ENCODE data around the gene SERINC5. TPM values are rescaled to one million over a fixed set of nuclear protein-coding genes. Genes with fewer than 3 reads are reported as not detected.

SERINC5 gene
- total RNA-seq, 6 experiments from 2014 or later, result 16.4 to 28.1 (median 19.9) TPM

DNA sequence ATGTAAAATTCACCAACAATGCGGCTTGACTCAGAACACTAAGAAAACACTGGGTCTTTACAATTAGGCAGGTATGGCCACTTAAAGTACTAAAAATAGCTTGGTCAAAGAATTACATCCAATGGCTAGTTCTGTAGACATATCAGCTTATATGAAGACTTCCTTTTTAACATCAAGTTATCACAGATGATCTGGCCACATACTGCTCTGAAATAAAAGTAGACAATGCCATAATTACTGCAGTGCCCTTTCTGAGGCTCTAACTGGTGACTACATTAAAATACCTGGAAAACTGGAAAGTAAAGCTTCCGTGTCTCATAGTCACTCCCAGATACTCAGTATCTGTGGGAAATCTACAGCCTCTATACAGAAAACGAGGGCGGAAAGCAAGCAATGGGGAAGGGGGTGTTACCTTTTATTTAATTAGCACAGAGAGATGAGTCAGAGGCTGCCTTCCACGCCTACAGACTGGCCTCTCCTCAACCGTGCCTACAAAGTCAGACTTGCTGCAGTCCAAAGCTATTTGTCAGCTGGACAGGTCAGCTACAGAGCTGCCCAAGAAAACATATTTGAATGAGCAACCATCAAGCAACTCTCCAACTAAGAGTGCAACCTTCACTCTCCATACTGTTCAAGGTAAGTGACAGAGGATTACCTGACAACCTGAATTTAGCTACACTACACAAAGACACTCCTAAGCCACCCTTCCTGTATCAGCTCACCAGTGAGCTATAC is 8.7 kb downstream of the SERINC5 start:
- Mint-ChIP-seq H3K27me3 (ENCODE audit: insufficient read depth) (peaks cover 1% of the 10 kb centered on the region; the same call in 1 of the 2 replicates), H3K36me3 (ENCODE audit: low read depth) (peaks cover 13% of the 10 kb centered on the region), H3K27ac (peak overlapping the region; percentile 94), H3K4me3 (peak overlapping the region; percentile 82), H3K4me1 (ENCODE audit: low read depth) (peaks cover 43% of the 10 kb centered on the region), H3K9me3 (peaks cover 12% of the 10 kb centered on the region)
- peak; percentile 94 for DNase-seq
- TF ChIP-seq, protein P1, sequence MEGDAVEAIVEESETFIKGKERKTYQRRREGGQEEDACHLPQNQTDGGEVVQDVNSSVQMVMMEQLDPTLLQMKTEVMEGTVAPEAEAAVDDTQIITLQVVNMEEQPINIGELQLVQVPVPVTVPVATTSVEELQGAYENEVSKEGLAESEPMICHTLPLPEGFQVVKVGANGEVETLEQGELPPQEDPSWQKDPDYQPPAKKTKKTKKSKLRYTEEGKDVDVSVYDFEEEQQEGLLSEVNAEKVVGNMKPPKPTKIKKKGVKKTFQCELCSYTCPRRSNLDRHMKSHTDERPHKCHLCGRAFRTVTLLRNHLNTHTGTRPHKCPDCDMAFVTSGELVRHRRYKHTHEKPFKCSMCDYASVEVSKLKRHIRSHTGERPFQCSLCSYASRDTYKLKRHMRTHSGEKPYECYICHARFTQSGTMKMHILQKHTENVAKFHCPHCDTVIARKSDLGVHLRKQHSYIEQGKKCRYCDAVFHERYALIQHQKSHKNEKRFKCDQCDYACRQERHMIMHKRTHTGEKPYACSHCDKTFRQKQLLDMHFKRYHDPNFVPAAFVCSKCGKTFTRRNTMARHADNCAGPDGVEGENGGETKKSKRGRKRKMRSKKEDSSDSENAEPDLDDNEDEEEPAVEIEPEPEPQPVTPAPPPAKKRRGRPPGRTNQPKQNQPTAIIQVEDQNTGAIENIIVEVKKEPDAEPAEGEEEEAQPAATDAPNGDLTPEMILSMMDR (IDR thresholded peaks at IDR 0.05), result no peak

- TF ChIP-seq, protein P1 (IDR thresholded peaks at IDR 0.05), result no peak
- H3K4me1 Mint-ChIP-seq (ENCODE audit: low read depth), result peaks cover 43% of the 10 kb centered on the region
- H3K4me3 Mint-ChIP-seq, result peak overlapping the region; percentile 82
- peaks cover 22% of the 10 kb centered on the region for H3K36me3 Mint-ChIP-seq (ENCODE audit: low read depth)
- peak overlapping the region; percentile 94 for H3K27ac Mint-ChIP-seq
- H3K27me3 Mint-ChIP-seq (ENCODE audit: insufficient read depth), result no peaks in the 10 kb centered on the region; the same call in 1 of the 2 replicates
- DNase-seq, result peak; percentile 16
- H3K9me3 Mint-ChIP-seq, result peaks cover 22% of the 10 kb centered on the region
Measured at GRCh38 chr5:80246001-80246758, 9.7 kb downstream of the SERINC5 start.

DNA sequence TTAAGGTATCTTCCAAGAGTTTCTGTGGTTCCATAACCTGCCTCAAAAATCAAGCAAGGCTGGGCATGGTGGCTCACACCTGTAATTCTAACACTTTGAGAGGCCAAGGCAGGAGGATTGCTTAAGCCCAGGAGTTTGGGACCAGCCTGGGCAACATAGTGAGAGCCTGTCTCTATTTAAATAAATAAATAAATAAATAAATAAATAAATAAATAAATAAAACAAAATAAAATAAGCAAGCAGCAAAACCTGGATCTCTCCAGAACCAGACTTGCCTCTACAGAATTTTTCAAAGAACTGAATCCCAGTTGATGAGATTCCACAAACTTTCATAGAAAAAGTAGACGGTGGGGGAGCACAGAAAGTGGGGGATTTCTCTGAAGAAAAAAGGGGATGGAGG is 12.3 kb downstream of the SERINC5 start:
- H3K9me3 Mint-ChIP-seq, result peaks cover 23% of the 10 kb centered on the region
- no peak for DNase-seq
- TF ChIP-seq, protein P1 (IDR thresholded peaks at IDR 0.05), result no peak

DNA sequence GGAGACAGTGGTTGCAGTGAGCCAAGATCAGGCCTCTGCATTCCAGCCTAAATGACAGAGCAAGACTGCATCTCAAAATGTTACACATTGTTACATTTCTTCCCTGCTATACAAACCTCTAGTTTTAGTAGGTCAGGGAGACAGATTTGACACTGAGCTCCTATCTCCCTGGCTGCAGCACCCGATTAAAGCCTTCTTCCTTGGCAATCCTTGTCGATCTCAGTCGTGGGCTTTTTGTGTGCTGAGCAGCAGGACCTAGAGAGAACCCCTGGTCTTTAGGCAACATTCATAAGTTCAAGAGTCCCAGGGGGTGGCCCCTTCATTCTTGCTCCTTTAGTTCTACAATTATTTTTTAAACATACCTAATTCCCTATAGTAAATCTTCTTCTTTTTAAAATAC is 13.0 kb downstream of the SERINC5 start:
- DNase-seq, result no peak
- H3K4me1 Mint-ChIP-seq (ENCODE audit: low read depth), result peaks cover 51% of the 10 kb centered on the region
- H3K27me3 Mint-ChIP-seq (ENCODE audit: insufficient read depth), result no peaks in the 10 kb centered on the region; the same call in 1 of the 2 replicates
- H3K36me3 Mint-ChIP-seq (ENCODE audit: low read depth), result peaks cover 25% of the 10 kb centered on the region
- H3K4me3 Mint-ChIP-seq, result no peak overlapping the region
- TF ChIP-seq, protein P1 (IDR thresholded peaks at IDR 0.05), result no peak
- H3K27ac Mint-ChIP-seq, result no peak overlapping the region
- peaks cover 23% of the 10 kb centered on the region for H3K9me3 Mint-ChIP-seq

More for the DNA sequence above, 12.3 kb downstream of the SERINC5 start:
- Mint-ChIP-seq H3K27ac (no peak overlapping the region), H3K4me3 (no peak overlapping the region), H3K36me3 (ENCODE audit: low read depth) (peaks cover 25% of the 10 kb centered on the region), H3K27me3 (ENCODE audit: insufficient read depth) (no peaks in the 10 kb centered on the region; the same call in 1 of the 2 replicates), H3K4me1 (ENCODE audit: low read depth) (peaks cover 58% of the 10 kb centered on the region)

GRCh38 chr5:80240368-80240986 is 15.4 kb downstream of the SERINC5 start:
- H3K4me3 Mint-ChIP-seq, result no peak overlapping the region
- TF ChIP-seq, protein P1 (IDR thresholded peaks at IDR 0.05), result no peak
- no peak overlapping the region for H3K27ac Mint-ChIP-seq
- peaks cover 29% of the 10 kb centered on the region for H3K36me3 Mint-ChIP-seq (ENCODE audit: low read depth)
- no peak for DNase-seq
- H3K4me1 Mint-ChIP-seq (ENCODE audit: low read depth), result peaks cover 32% of the 10 kb centered on the region
- peaks cover 23% of the 10 kb centered on the region for H3K9me3 Mint-ChIP-seq
- no peaks in the 10 kb centered on the region; the same call in 1 of the 2 replicates for H3K27me3 Mint-ChIP-seq (ENCODE audit: insufficient read depth)
